ENCODE measurements around the gene EDARADD. TPM values are rescaled to one million over a fixed set of nuclear protein-coding genes. Genes with fewer than 3 reads are reported as not detected.
"Not testable (repeated sequence)": the region's sequence is repeated elsewhere in the genome, so short reads cannot be mapped to it uniquely, and the experiment has no call there.

EDARADD gene
- total RNA-seq, 4 donors from 2014 or later: 8.4 to 11.8 (median 8.8) TPM

GRCh38 chr1:236460103-236460502, 66.0 kb downstream of the EDARADD start:
- WGBS, 2 donors: 95 to 96% methylated on average over 3 of the region's 3 CpGs
- intact Hi-C loops (cut with DNase I): no loop called here
- Histone ChIP-seq H3K4me1 (peaks cover 0 to 6% of the 10 kb centered on the region in 2 donors), H3K27me3 (no peaks in the 10 kb centered on the region), H3K36me3 (no peaks in the 10 kb centered on the region), H3K9me3 (no peaks in the 10 kb centered on the region), H3K4me3 (replicated peaks in 1 of 3) (no peak overlapping the region), H3K27ac (no peak overlapping the region)
- DNase-seq: no peak
- no peak for TF ChIP-seq CTCF (IDR thresholded peaks at IDR 0.05)

- H3K4me1 ChIP-seq: peaks cover 9 to 21% of the 10 kb centered on the region in 2 donors
- DNase-seq; H3K27me3 ChIP-seq; intact Hi-C loops (cut with DNase I); H3K27ac ChIP-seq; H3K36me3 ChIP-seq; H3K9me3 ChIP-seq; H3K4me3 ChIP-seq (replicated peaks in 1 of 3): not testable (repeated sequence)
- WGBS, 2 donors: 96 to 98% methylated on average over 9 of the region's 9 CpGs
These were observed 70.1 kb downstream of the EDARADD start for GRCh38 chr1:236464197-236464596.

- WGBS, 2 donors: 62 to 63% methylated on average over 9 of the region's 9 CpGs
- TF ChIP-seq POLR2A (IDR thresholded peaks at IDR 0.05) (no peak), CTCF (IDR thresholded peaks at IDR 0.05) (no peak)
- peak overlapping the region; percentile 76 to 84 (median 84) for H3K27ac ChIP-seq
These were observed 71.3 kb downstream of the EDARADD start for GRCh38 chr1:236465231-236465958.

GRCh38 chr1:236465959-236466303, 71.8 kb downstream of the EDARADD start:
- H3K27ac ChIP-seq: peak overlapping the region; percentile 76 to 84 (median 84)
- H3K36me3 ChIP-seq: no peaks in the 10 kb centered on the region
- no peak overlapping the region for H3K4me3 ChIP-seq (replicated peaks in 1 of 3)
- TF ChIP-seq CTCF (IDR thresholded peaks at IDR 0.05) (no peak), POLR2A (IDR thresholded peaks at IDR 0.05) (peak in 1 of 2 donors; percentile 28)
- H3K4me1 ChIP-seq: peaks cover 9 to 21% of the 10 kb centered on the region in 2 donors
- WGBS, 2 donors: 40 to 49% methylated on average over 5 of the region's 5 CpGs
- intact Hi-C loops (cut with DNase I): no loop called here
- no peaks in the 10 kb centered on the region for H3K9me3 ChIP-seq
- DNase-seq: peak; percentile 85 to 88
- no peaks in the 10 kb centered on the region for H3K27me3 ChIP-seq

More at GRCh38 chr1:236465231-236465958, 71.3 kb downstream of the EDARADD start:
- H3K27me3 ChIP-seq: no peaks in the 10 kb centered on the region
- H3K36me3 ChIP-seq: no peaks in the 10 kb centered on the region
- no peaks in the 10 kb centered on the region for H3K9me3 ChIP-seq
- no peak overlapping the region for H3K4me3 ChIP-seq (replicated peaks in 1 of 3)
- peaks cover 9 to 21% of the 10 kb centered on the region in 2 donors for H3K4me1 ChIP-seq
- no peak for DNase-seq
- intact Hi-C loops (cut with DNase I): no loop called here

- WGBS, 2 donors: 66 to 85% methylated on average over 5 of the region's 5 CpGs
- Histone ChIP-seq H3K36me3 (no peaks in the 10 kb centered on the region), H3K4me3 (replicated peaks in 1 of 3) (no peak overlapping the region), H3K9me3 (no peaks in the 10 kb centered on the region), H3K27me3 (no peaks in the 10 kb centered on the region), H3K27ac (no peak overlapping the region), H3K4me1 (peaks cover 9 to 30% of the 10 kb centered on the region in 2 donors)
- no peak for DNase-seq
- TF ChIP-seq CTCF (IDR thresholded peaks at IDR 0.05): no peak
- TF ChIP-seq POLR2A (IDR thresholded peaks at IDR 0.05): no peak
- intact Hi-C loops (cut with DNase I): no loop called here
These were observed 73.2 kb downstream of the EDARADD start for GRCh38 chr1:236467327-236467641.

All from thyroid gland (tissue), 4 donors.